Neural cell (in vitro differentiated cells): ENCODE measurements around the gene SP110.

Source experiments
- CTCF ChIP-seq: fragments of 450-650 bp; IDR thresholded peaks from 2 replicates; pipeline ENCODE4 v1.5.1; 2014; ENCODE audit warnings: antibody characterized with exemption, mild to moderate bottlenecking, moderate library complexity; ENCODE audit not compliant: poor library complexity, severe bottlenecking
- EP300 ChIP-seq: fragments of 450-650 bp; conservative IDR thresholded peaks from 2 replicates; pipeline ENCODE4 v1.6.1; 2014; ENCODE audit warnings: antibody characterized with exemption, mild to moderate bottlenecking, moderate library complexity; ENCODE audit not compliant: poor library complexity, severe bottlenecking
- EZH2 ChIP-seq: fragments of 200-600, 300-800 bp; shearing (Covaris generic), sonication (generic); IDR thresholded peaks from 2 replicates; pipeline ENCODE4 v1.6.1; 2014; ENCODE audit warnings: antibody characterized with exemption, low read length, borderline replicate concordance, mild to moderate bottlenecking; ENCODE audit not compliant: insufficient read depth, poor library complexity, severe bottlenecking
- POLR2AphosphoS5 ChIP-seq: IDR thresholded peaks from 2 replicates; pipeline ENCODE4 v1.6.1; 2012
- RAD21 ChIP-seq: fragments of 450-650 bp; conservative IDR thresholded peaks from 2 replicates; pipeline ENCODE4 v1.6.1; 2014; ENCODE audit warnings: antibody characterized with exemption, mild to moderate bottlenecking, moderate library complexity
- SMC3 ChIP-seq: fragments of 450-650 bp; conservative IDR thresholded peaks from 2 replicates; pipeline ENCODE4 v1.6.1; 2014; ENCODE audit warnings: antibody characterized with exemption, mild to moderate bottlenecking, moderate library complexity; ENCODE audit not compliant: poor library complexity

GRCh38 chr2:230124757-230125431 is 94.9 kb downstream of the SP110 start:
- no peak for TF ChIP-seq SMC3
- TF ChIP-seq EZH2: no peak
- no peak for TF ChIP-seq RAD21
- TF ChIP-seq EP300: no peak
- TF ChIP-seq POLR2AphosphoS5: no peak
- TF ChIP-seq CTCF: no peak
